ENCODE results near the gene MRPL1.
"Not testable (repeated sequence)": the region's sequence is repeated elsewhere in the genome, so short reads cannot be mapped to it uniquely, and the experiment has no call there.

MRPL1 gene

GRCh38 chr4:77849278-77849965 lies 13.2 kb upstream of the MRPL1 start:
- DNase-seq (ENCODE audit: low read depth in 2 of 2) = no peak

- peak in 1 of 2 experiments; percentile 42 for DNase-seq (ENCODE audit: low read depth in 2 of 2)
Observed at GRCh38 chr4:77852892-77853495, 9.6 kb upstream of the MRPL1 start.

- DNase-seq (ENCODE audit: low read depth in 2 of 2) = no peak
Observed at GRCh38 chr4:77854431-77855111, 8.1 kb upstream of the MRPL1 start.

- DNase-seq (ENCODE audit: low read depth in 2 of 2) = no peak
Observed at GRCh38 chr4:77856152-77856551, 6.5 kb upstream of the MRPL1 start.

GRCh38 chr4:77859256-77859655 lies 3.4 kb upstream of the MRPL1 start:
- no peak for DNase-seq (ENCODE audit: low read depth in 2 of 2)

GRCh38 chr4:77861495-77861894 lies 1.1 kb upstream of the MRPL1 start:
- DNase-seq (ENCODE audit: low read depth in 2 of 2) = no peak

GRCh38 chr4:77863341-77863740 lies 711 bp downstream of the MRPL1 start:
- DNase-seq (ENCODE audit: low read depth in 2 of 2) = not testable (repeated sequence)

- DNase-seq (ENCODE audit: low read depth in 2 of 2) = no peak
Observed at GRCh38 chr4:77865259-77865658, 2.6 kb downstream of the MRPL1 start.

- no peak for DNase-seq (ENCODE audit: low read depth in 2 of 2)
Observed at GRCh38 chr4:77872723-77873445, 10.3 kb downstream of the MRPL1 start.

GRCh38 chr4:77877167-77877566 lies 14.5 kb downstream of the MRPL1 start:
- no peak for DNase-seq (ENCODE audit: low read depth in 2 of 2)

- DNase-seq (ENCODE audit: low read depth in 2 of 2) = no peak
Observed at GRCh38 chr4:77877771-77878565, 15.3 kb downstream of the MRPL1 start.

GRCh38 chr4:77880784-77881183 lies 18.2 kb downstream of the MRPL1 start:
- DNase-seq (ENCODE audit: low read depth in 2 of 2) = no peak

- DNase-seq (ENCODE audit: low read depth in 2 of 2) = no peak
Observed at GRCh38 chr4:77881460-77882295, 19.0 kb downstream of the MRPL1 start.

- DNase-seq (ENCODE audit: low read depth in 2 of 2) = no peak
Observed at GRCh38 chr4:77893451-77893850, 30.8 kb downstream of the MRPL1 start.

GRCh38 chr4:77899607-77900006 lies 37.0 kb downstream of the MRPL1 start:
- DNase-seq (ENCODE audit: low read depth in 2 of 2) = no peak

- DNase-seq (ENCODE audit: low read depth in 2 of 2) = no peak
Observed at GRCh38 chr4:77903186-77903585, 40.6 kb downstream of the MRPL1 start.

GRCh38 chr4:77905651-77906263 lies 43.1 kb downstream of the MRPL1 start:
- no peak for DNase-seq (ENCODE audit: low read depth in 2 of 2)

- no peak for DNase-seq (ENCODE audit: low read depth in 2 of 2)
Observed at GRCh38 chr4:77910676-77911075, 48.0 kb downstream of the MRPL1 start.

- DNase-seq (ENCODE audit: low read depth in 2 of 2) = no peak
Observed at GRCh38 chr4:77911091-77911490, 48.5 kb downstream of the MRPL1 start.

- no peak for DNase-seq (ENCODE audit: low read depth in 2 of 2)
Observed at GRCh38 chr4:77911842-77912450, 49.3 kb downstream of the MRPL1 start.

All from stimulated activated CD4-positive, alpha-beta T cell treated with anti-CD3 and anti-CD28 coated beads, Interleukin-12 subunit alpha, Interleukin-12 subunit beta, amount 100 ng/mL, for 24 hours (primary cell).